Activated CD4-positive, alpha-beta T cell treated with anti-CD3 and anti-CD28 coated beads, Interleukin-10, Interleukin-2, amounts not matched to agents 100 ng/mL and 50 ng/mL, durations not matched to agents 16 hours and 8 hours (primary cell): Measurements from ENCODE around the gene TTF2.
"Not testable (repeated sequence)": the region's sequence is repeated elsewhere in the genome, so short reads cannot be mapped to it uniquely, and the experiment has no call there.

Experiments used
- DNase-seq: peaks from one replicate; pipeline ENCODE4 v3.0.0-alpha.2; 2020

TTF2 gene

DNA sequence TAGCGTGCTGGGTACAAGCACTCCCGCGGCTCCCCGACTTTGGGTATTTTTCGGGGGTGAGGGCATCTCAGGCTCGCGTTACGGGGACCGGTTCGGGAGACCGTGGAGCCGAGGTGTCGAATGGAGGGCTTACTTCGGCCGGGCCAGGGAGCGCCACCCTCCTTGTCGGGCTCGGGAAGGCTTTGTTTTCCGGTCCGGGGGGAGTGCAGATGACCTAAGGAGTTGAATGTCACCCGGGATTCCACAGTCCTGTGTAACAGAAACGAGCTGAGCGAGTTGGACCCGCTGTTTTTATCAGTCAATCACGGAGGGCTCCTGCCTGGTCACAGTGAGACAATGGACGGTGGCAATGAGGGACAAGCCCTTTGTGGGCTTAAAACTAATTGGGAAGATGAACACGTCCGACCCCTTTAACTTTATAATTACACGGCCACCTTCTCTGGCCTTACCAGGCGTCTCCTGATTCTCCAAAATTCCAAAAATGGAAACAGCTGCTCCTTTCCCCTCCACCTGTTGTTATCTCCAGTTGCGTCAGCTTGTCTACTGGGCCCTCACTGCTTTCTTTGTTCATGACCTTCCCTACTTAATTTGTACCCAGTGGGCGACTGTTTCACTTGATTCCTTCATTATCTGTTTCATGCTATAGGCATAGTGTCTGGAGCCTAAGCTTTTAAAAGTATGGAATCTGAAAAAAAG, 62.4 kb downstream of the TTF2 start:
- no peak for DNase-seq

DNA sequence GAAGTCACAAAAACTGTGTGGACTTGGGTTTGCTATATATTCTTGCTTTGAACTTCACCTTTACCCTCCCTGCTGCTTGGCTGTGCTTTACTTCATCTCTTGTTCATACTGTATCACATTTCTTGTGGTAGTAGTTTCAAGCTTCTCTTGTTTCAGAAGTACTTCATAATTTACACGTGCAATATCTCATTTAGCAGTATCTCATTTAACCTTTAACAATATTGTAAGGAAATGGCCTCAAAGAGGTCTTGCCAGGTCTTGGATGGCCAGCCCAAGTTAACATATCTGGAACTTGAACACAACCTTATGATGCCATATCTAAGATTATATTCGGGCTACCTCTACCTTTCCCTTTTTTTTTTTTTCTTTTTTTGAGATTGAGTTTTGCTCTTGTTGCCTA, 63.1 kb downstream of the TTF2 start:
- no peak for DNase-seq

- no peak for DNase-seq
These were observed 64.5 kb downstream of the TTF2 start for GRCh38 chr1:117124661-117125060.

- no peak for DNase-seq
These were observed 67.7 kb downstream of the TTF2 start for GRCh38 chr1:117127795-117128194.

- peak; percentile 29 for DNase-seq
These were observed 68.4 kb downstream of the TTF2 start for GRCh38 chr1:117128323-117129079.

DNA sequence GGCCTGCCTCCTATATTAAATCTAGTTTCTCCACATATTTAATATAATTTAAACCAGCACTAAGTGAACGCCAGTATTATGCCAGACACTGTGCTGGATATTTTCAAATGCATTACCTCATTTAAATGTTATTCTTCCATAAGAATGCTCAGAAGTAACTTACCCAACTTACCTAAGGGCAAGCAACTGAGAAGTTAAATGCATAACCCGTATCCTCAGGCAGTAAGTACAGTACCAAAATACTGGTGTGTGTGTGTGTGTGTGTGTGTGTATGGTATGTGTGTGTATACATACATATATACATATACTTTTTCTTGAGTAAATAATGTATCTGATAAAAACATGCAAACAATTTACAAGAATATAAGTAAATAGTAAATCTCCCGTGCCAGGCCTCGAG, 70.4 kb downstream of the TTF2 start:
- DNase-seq = no peak

DNA sequence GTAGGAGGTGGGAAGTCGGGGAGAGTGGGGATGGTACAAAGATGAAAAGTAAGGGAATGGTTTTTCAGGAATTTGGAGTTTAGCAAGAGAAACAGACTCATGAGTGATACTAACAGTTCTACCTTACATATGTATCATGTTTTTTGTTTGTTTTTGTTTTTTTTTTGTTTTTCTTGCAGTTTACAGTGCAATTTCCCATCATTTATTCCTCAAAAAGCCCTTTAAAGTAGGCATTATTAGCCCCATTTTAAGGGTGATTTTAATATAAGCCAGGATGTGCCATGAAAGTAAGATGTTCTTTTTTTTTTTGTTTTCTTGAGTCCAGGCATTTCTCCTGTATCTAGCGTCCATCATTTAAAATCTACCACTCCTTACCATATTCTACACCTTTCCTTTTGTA, 75.2 kb downstream of the TTF2 start:
- no peak for DNase-seq

- DNase-seq = no peak
These were observed 76.6 kb downstream of the TTF2 start for GRCh38 chr1:117136749-117137148.

DNA sequence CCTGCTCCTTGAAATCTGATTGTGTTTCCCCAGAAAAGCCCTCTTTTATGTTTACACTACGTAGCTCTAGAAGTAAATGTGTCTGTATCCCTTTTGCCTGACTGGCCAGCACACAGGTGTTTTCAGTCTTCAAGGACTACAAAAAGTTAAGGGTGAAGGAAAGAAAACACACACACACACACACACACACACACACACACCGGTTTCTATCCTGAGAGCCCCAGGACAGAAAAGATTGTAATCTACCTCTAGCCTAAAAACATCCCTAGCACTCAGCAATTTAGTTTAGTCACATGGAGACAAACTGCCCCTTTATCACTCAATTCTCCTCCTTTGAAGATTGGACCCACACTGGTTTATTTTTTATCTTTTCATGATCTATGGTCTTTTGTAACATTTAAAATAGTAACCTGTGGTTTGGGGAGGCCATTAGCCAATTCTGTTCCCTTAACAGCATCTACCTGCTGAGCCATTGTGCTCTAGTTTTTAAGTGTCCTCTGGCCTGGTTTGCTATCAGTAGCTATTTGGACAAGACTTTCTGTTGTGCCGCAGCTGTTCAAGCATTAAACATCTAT, 77.2 kb downstream of the TTF2 start:
- no peak for DNase-seq

DNA sequence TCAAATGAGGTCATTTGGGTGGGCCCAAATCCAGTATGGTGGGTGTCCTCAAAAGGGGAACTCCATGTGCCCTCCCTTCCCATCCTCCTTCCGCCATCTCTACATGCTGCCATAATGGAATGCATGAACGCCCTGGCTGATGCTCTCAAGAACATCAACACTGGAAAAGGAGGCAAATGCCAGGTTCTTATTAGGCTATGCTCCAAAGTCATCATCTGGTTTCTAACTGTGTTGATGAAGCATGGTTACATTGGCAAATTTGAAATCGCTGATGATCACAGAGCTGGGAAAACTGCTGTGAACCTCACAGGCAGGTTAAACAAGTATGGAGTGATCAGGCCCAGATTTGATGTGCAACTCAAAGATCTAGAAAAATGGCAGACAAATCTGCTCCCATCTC, 78.0 kb downstream of the TTF2 start:
- DNase-seq = no peak

DNA sequence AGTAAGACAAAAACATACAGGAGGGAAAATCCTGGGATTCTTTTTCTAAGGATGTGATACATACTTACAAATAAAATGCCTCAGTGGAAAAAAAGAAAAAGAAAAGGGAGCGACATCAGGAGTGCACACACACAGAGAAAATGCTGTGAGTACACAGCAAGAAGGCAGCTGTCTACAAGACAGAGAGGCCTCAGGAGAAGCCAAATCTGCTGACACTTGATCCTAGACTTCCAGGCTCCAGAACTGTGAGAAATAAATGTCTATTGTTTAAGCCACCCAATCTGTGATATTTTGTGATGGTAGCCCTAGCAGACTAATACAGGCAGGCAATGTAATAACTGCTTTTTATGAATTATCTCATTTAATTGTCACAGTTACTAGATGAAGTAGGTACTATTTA, 78.4 kb downstream of the TTF2 start:
- no peak for DNase-seq

GRCh38 chr1:117142200-117142599, 82.1 kb downstream of the TTF2 start:
- DNase-seq = no peak

DNA sequence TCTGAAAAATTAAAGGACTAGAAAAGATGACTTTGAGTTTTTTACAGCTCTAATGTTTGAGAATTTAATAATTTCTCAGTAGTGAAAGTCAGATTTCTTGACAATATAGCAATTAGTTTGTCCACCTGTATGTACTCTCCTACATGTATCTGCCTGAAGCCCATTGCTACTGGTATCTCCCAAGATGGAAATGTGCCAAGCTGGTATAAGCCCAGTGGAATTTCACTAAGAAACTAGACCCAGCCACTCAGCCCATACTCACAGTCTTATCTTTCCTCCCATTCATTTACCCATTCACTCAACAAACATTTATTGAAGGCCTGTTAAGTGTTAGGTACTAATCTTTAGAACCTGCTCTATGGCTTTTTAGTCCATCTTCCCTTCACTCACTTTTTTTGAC, 83.0 kb downstream of the TTF2 start:
- no peak for DNase-seq

GRCh38 chr1:117143871-117144270, 83.7 kb downstream of the TTF2 start:
- no peak for DNase-seq

DNA sequence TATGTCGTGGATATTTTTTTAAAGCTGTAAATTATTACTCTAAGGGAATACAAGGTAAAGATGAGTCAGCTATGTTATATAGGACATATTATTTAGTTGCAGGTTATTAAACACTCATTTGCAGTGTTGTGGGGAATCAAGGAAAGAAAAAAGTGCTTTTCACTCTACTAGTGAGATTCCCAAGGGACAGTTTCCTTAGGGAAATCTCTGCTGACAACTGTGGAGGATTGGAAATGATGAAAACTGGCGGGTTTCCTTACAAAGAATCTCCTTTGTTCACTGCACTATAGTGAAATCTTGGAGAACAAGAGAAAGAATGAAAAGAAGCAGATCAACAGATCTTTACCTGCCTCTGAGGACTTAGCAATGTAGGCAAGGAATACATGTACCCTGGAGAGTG, 85.9 kb downstream of the TTF2 start:
- no peak for DNase-seq

DNA sequence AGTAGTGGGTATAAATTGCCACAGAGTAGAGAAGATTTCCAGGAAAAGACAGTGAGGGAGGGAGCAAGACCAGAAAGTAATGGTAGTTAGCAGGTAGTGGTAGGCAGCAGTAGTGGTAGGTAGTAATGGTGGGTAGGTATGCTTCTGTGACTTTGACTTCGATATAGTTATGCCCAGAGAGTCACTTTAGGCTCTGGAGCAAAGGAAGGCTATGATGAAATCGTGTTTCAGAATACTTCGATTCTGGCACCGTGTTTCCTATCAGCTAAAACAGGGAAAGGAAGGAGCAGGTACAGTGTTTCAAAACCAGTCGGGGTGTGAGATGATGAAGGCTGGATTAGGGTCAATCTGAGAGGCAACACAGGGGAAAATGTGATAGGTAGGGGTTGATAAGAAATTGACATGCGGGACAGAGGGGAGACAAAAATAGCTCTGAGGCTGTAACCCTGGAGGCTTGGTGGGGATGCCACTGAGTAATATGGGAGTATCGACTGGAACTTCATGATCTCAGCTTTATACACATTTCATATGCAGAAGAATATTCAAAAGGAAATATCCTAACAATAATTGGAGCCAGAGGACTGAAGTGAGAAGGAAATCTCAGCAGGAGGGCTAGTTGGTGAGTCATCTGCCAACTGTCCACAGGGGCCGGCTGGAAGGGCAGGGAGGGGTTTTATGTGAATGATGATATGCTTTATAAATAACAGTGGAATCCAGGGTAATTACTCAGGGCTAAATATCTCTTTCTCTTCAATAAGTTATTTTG, 86.6 kb downstream of the TTF2 start:
- no peak for DNase-seq

GRCh38 chr1:117147341-117147831, 87.3 kb downstream of the TTF2 start:
- DNase-seq = no peak

- no peak for DNase-seq
These were observed 87.9 kb downstream of the TTF2 start for GRCh38 chr1:117147856-117148588.

DNA sequence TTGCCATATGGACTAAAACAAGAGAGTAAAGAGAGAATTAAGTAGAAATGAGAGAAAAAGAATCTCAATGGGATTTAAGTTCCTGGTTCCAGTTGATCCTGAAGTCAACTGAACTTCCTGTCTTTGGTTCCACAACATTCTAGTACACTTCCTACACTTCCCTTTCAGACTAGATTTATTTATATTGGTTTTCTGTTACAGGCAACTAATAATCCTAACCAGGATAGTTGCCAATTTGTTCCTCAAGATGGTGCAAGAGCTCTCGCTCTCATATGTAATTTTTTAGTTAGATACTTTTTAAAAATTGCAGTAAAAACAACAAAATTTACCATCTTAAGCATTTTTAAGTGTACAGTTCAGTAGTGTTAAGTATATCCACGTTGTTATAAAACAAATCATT, 90.2 kb downstream of the TTF2 start:
- no peak for DNase-seq

DNA sequence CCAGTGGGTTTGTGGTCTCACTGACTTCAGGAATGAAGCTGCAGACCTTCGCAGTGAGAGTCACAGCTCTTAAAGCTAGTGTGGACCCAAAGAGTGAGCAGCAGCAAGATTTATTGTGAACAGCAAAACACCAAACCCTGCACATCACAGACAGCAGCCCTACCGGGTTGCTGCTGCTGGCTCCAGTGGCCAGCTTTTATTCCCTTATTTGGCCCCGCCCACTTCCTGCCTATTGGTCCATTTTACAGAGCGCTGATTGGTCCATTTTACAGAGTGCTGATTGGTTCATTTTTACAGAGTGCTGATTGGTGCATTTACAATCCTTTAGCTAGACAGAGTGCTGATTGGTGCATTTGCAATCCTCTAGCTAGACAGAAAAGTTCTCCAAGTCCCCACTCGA, 91.2 kb downstream of the TTF2 start:
- not testable (repeated sequence) for DNase-seq
